Measurements from ENCODE around the gene CCDC180. TPM values are rescaled to one million over a fixed set of nuclear protein-coding genes. Genes with fewer than 3 reads are reported as not detected.

Gene CCDC180
- total and polyA plus RNA-seq, 9 of the 15 experiments (the other 6 are each of a cell fraction or from before 2014, with no cell fraction given), result 0.56 to 4.2 (median 2.5) TPM

- TF ChIP-seq ZNF318 (IDR thresholded peaks at IDR 0.05; ENCODE audit: borderline replicate concordance in 1 of 2, low read depth in 1 of 2), result no peak
- TF ChIP-seq TCF7 (IDR thresholded peaks at IDR 0.05; ENCODE audit: borderline replicate concordance), result no peak
- TF ChIP-seq RBFOX2 (IDR thresholded peaks at IDR 0.05; ENCODE audit: low read depth, low read length), result no peak
- no peak for TF ChIP-seq THAP12 (CRISPR knock-in tag; IDR thresholded peaks at IDR 0.05)
- no peak for TF ChIP-seq TAL1 (IDR thresholded peaks at IDR 0.05)
- no peak for TF ChIP-seq PATZ1 (CRISPR knock-in tag; IDR thresholded peaks at IDR 0.05; ENCODE audit: borderline replicate concordance)
- TF ChIP-seq YBX1 (IDR thresholded peaks at IDR 0.05), result no peak
- no peak for TF ChIP-seq TBP (optimal IDR thresholded peaks at IDR 0.05; ENCODE audit: low read depth, low read length)
- TF ChIP-seq MYC (IDR thresholded peaks at IDR 0.05; ENCODE audit: low read depth, low read length), result no peak
- TF ChIP-seq MYC (CRISPR knock-in tag; IDR thresholded peaks at IDR 0.05; ENCODE audit: borderline replicate concordance, low read depth), result no peak
- TF ChIP-seq SNAPC5 (CRISPR knock-in tag; IDR thresholded peaks at IDR 0.05), result no peak
Observed at GRCh38 chr9:97316904-97317303, 9.4 kb downstream of the CCDC180 start (continued).

Measured in K562 (cell line).